Smooth muscle cell (in vitro differentiated cells): Measurements from ENCODE around the gene TMEM132D. TPM values are rescaled to one million over a fixed set of nuclear protein-coding genes. Genes with fewer than 3 reads are reported as not detected.

Experiments used
- DNase-seq: peaks from one replicate; lab custom pipeline; 2025; ENCODE audit not compliant: unreplicated experiment; lab: John Stamatoyannopoulos, UW
- H2AFZ ChIP-seq: fragments of 200-600 bp; sonication (generic); 2 replicates; pipeline ENCODE4 v1.6.0; 2016; ENCODE audit warnings: antibody characterized with exemption, low read depth, mild to moderate bottlenecking
- H3F3A ChIP-seq: fragments of 200-600 bp; sonication (generic); 2 replicates; pipeline ENCODE4 v1.6.0; 2017; ENCODE audit warnings: antibody characterized with exemption, low read depth
- H3K27ac ChIP-seq: fragments of 200-600 bp; sonication (generic); 2 replicates; pipeline ENCODE4 v1.5.1; 2016; ENCODE audit warnings: low read depth, mild to moderate bottlenecking
- H3K27me3 ChIP-seq: fragments of 200-600 bp; sonication (generic); 2 replicates; pipeline ENCODE4 v1.6.1; 2016; ENCODE audit warnings: low read depth, mild to moderate bottlenecking
- H3K36me3 ChIP-seq: fragments of 200-600 bp; sonication (generic); 2 replicates; pipeline ENCODE4 v1.5.1; 2016; ENCODE audit warnings: low read depth
- H3K4me1 ChIP-seq: fragments of 200-600 bp; sonication (generic); 2 replicates; pipeline ENCODE4 v1.5.1; 2016; ENCODE audit warnings: low read depth
- H3K4me2 ChIP-seq: fragments of 200-600 bp; sonication (generic); 2 replicates; pipeline ENCODE4 v1.6.0; 2016; ENCODE audit warnings: mild to moderate bottlenecking
- H3K4me3 ChIP-seq: fragments of 200-600 bp; sonication (generic); 2 replicates; pipeline ENCODE4 v1.5.1; 2016; ENCODE audit warnings: mild to moderate bottlenecking
- H3K79me2 ChIP-seq: fragments of 200-600 bp; sonication (generic); 2 replicates; pipeline ENCODE4 v1.6.0; 2016; ENCODE audit warnings: low read depth, mild to moderate bottlenecking
- H3K9ac ChIP-seq: fragments of 200-600 bp; sonication (generic); 2 replicates; pipeline ENCODE4 v1.6.0; 2016; ENCODE audit warnings: low read depth
- H3K9me3 ChIP-seq: fragments of 200-600 bp; sonication (generic); replicated peaks from 2 replicates; pipeline ENCODE4 v1.5.1; 2016; ENCODE audit warnings: low read depth
- H4K20me1 ChIP-seq: fragments of 200-600 bp; sonication (generic); 2 replicates; pipeline ENCODE4 v1.6.0; 2016; ENCODE audit warnings: low read depth
- WGBS: methylation state at CpG from one replicate; pipeline ENCODE4 v1.1.7; 2016; ENCODE audit warnings: low lambda C conversion rate; 5-methylcytosine and 5-hydroxymethylcytosine counted together
- polyA plus RNA-seq: library from polyadenylated mRNA; unstranded; fragments of >200 nt; fragmentation: Nextera tagmentation; extraction: Ambion mirVana; gene quantifications from 2 replicates; pipeline ENCODE4 v1.2.1, GENCODE V29; 2016
- total RNA-seq: library from RNA; depleted of rRNA; stranded (reverse); fragments of >200 nt; gene quantifications from 2 replicates; pipeline ENCODE4 v1.2.3, GENCODE V29; 2014
- TF ChIP-seq, protein P1 (sequence below): fragments of 200-600 bp; sonication (generic); IDR thresholded peaks from 2 replicates; pipeline ENCODE4 v1.5.1; 2017; ENCODE audit warnings: borderline replicate concordance, mild to moderate bottlenecking, antibody characterized with exemption; ENCODE audit not compliant: insufficient read depth, poor library complexity, severe bottlenecking

TMEM132D gene
- total and polyA plus RNA-seq, 2 experiments from 2014 or later: not detected

DNA sequence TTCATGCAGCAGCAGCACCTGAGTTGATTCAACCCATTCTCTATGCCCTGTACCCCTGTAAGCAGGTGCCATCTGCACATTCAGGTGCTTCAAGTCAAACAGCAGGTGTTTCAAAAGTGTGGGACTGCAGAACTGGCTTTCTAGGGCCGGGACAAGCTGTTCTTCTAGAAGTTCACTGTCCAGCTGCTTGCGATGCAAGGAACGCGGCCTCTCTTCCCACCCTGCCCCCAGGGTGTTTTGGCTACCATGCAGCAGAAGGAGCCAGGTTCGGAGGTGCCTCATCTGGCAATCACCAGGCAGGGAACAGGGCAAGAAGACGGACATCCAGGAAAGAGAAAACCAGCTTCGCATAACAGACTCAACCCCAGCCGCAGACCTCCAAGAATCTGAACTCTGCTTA lies 35.2 kb downstream of the TMEM132D start:
- H3K36me3 ChIP-seq: no peaks in the 10 kb centered on the region
- H3K4me1 ChIP-seq: peaks cover 25% of the 10 kb centered on the region
- 73% methylated on average over 8 of the region's 8 CpGs for WGBS
- no peaks in the 10 kb centered on the region for H3K9me3 ChIP-seq
- H3K27ac ChIP-seq: no peak overlapping the region
- H3K9ac ChIP-seq: no peak overlapping the region
- H3K4me3 ChIP-seq: no peak overlapping the region
- no peaks in the 10 kb centered on the region for H3F3A ChIP-seq
- no peaks in the 10 kb centered on the region for H4K20me1 ChIP-seq
- H3K27me3 ChIP-seq: peaks cover 3% of the 10 kb centered on the region
- H2AFZ ChIP-seq: no peak overlapping the region
- no peak overlapping the region for H3K4me2 ChIP-seq
- no peak for DNase-seq
- TF ChIP-seq, protein P1, sequence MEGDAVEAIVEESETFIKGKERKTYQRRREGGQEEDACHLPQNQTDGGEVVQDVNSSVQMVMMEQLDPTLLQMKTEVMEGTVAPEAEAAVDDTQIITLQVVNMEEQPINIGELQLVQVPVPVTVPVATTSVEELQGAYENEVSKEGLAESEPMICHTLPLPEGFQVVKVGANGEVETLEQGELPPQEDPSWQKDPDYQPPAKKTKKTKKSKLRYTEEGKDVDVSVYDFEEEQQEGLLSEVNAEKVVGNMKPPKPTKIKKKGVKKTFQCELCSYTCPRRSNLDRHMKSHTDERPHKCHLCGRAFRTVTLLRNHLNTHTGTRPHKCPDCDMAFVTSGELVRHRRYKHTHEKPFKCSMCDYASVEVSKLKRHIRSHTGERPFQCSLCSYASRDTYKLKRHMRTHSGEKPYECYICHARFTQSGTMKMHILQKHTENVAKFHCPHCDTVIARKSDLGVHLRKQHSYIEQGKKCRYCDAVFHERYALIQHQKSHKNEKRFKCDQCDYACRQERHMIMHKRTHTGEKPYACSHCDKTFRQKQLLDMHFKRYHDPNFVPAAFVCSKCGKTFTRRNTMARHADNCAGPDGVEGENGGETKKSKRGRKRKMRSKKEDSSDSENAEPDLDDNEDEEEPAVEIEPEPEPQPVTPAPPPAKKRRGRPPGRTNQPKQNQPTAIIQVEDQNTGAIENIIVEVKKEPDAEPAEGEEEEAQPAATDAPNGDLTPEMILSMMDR: no peak
- H3K79me2 ChIP-seq: no peaks in the 10 kb centered on the region

DNA sequence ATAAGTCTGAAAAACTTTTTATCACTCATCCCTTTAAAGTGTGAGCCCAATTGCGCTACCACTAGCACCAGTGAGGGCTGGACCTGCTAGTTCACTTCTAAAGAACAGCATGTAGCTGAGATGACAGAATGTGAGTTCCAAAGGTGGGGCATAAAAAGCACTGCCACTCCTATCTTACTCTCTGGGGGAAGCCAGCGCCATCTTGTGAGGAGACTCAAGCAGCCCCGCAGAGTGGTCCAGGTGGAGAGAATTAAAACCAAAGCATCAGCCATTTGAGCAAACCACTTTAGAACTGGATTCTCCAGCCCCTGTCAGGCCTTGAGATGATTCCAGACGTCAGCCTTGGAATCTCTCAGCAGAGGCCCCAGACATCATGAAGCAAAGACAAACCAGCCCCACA lies 39.9 kb downstream of the TMEM132D start:
- H3K4me3 ChIP-seq: no peak overlapping the region
- TF ChIP-seq, protein P1: no peak
- no peaks in the 10 kb centered on the region for H3K9me3 ChIP-seq
- no peak overlapping the region for H3K4me2 ChIP-seq
- no peaks in the 10 kb centered on the region for H3F3A ChIP-seq
- no peak overlapping the region for H3K27ac ChIP-seq
- H2AFZ ChIP-seq: no peak overlapping the region
- WGBS: 69% methylated on average over 4 of the region's 4 CpGs
- H3K27me3 ChIP-seq: no peaks in the 10 kb centered on the region
- DNase-seq: no peak
- H3K36me3 ChIP-seq: no peaks in the 10 kb centered on the region
- no peaks in the 10 kb centered on the region for H4K20me1 ChIP-seq
- no peaks in the 10 kb centered on the region for H3K4me1 ChIP-seq
- no peak overlapping the region for H3K9ac ChIP-seq
- no peaks in the 10 kb centered on the region for H3K79me2 ChIP-seq

DNA sequence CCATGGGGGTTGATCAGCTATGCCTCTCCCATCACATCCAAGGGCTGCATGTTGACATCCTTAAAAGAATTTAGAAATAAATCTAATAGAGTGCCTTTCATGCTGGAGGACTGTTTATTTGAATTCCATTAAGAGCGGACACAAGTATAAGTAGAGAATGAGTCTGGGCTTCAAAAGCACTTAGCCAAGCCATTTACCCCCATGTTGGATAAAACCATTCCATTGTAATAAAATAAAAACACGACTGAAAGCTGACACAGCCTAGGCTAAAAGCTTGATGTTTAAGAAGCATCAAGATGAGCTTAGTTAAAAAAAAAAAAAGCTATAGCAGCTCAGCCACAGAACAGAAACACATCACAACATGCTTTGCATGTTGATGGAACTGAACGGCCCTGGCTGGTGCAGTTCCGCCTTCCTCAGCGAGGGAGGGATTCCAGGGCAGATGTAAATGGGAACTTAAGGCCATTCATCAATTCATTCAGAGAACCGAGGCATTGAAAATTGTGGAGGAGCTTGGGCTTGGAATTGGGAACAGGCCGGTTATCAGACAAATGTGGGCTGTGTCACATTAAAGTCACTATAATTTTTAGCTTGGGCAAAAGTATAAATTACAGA lies 41.2 kb downstream of the TMEM132D start:
- no peak for DNase-seq
- H3K79me2 ChIP-seq: no peaks in the 10 kb centered on the region
- no peak overlapping the region for H3K9ac ChIP-seq
- H3K27me3 ChIP-seq: no peaks in the 10 kb centered on the region
- no peaks in the 10 kb centered on the region for H3F3A ChIP-seq
- H3K9me3 ChIP-seq: no peaks in the 10 kb centered on the region
- TF ChIP-seq, protein P1: no peak
- no peaks in the 10 kb centered on the region for H3K36me3 ChIP-seq
- no peaks in the 10 kb centered on the region for H3K4me1 ChIP-seq
- no peak overlapping the region for H3K4me3 ChIP-seq
- no peaks in the 10 kb centered on the region for H4K20me1 ChIP-seq
- 80% methylated on average over 7 of the region's 7 CpGs for WGBS
- H2AFZ ChIP-seq: no peak overlapping the region
- H3K4me2 ChIP-seq: no peak overlapping the region
- no peak overlapping the region for H3K27ac ChIP-seq

DNA sequence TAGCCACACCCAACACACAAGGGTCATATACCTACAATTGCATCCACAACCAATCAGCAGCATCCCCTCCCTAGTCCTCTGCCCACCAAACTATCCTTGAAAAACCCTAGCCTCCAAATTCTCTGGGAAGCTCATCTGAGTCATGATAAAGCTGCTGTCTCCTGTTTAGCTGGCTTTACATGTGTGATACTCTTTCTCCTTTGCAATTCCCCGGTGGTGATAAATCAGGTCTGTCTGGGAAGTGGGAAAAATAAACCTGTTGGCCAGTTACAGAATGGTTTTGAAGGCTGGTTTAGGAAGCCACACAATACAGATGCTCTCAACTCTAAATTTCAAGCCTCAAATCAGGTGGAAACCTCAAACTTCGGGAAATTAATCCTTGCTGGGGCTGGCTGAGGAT lies 41.9 kb downstream of the TMEM132D start:
- H3K4me2 ChIP-seq: no peak overlapping the region
- H2AFZ ChIP-seq: no peak overlapping the region
- 89% methylated on average over 2 of the region's 2 CpGs for WGBS
- no peaks in the 10 kb centered on the region for H3K27me3 ChIP-seq
- H3K79me2 ChIP-seq: no peaks in the 10 kb centered on the region
- no peaks in the 10 kb centered on the region for H3K36me3 ChIP-seq
- no peaks in the 10 kb centered on the region for H3K4me1 ChIP-seq
- no peak overlapping the region for H3K27ac ChIP-seq
- no peaks in the 10 kb centered on the region for H4K20me1 ChIP-seq
- no peak overlapping the region for H3K4me3 ChIP-seq
- TF ChIP-seq, protein P1: no peak
- DNase-seq: no peak
- H3F3A ChIP-seq: no peaks in the 10 kb centered on the region
- H3K9ac ChIP-seq: no peak overlapping the region
- no peaks in the 10 kb centered on the region for H3K9me3 ChIP-seq
